Adrenal gland (tissue), 12 donors: ENCODE results near the gene TFF2. TPM values are rescaled to one million over a fixed set of nuclear protein-coding genes. Genes with fewer than 3 reads are reported as not detected.

Experiments
- DNase-seq, 7 donors: peaks; one replicate each; pipeline ENCODE4 v3.0.0-alpha.2; 2019 to 2020
- H3K27ac ChIP-seq, 5 donors: fragments of 200-600 bp; sonication (generic) in 4 of 5; 1 replicate in 3 of 5; 2 replicates in 2 of 5; pipeline versions ENCODE4 v1.5.1 to v1.8.0; 2016 to 2020; ENCODE audit warnings: mild to moderate bottlenecking in 1 of 5
- H3K27me3 ChIP-seq: fragments of 200-600 bp; 2 replicates; pipeline ENCODE4 v1.8.0; 2021
- H3K36me3 ChIP-seq, 2 donors: fragments of 200-600 bp; replicated peaks in 1 of 2; 1 replicate in 1 of 2; 2 replicates in 1 of 2; pipeline versions ENCODE4 v1.5.1 to v1.8.0; 2018 to 2022
- H3K4me1 ChIP-seq, 2 donors: fragments of 200-600 bp; replicated peaks in 1 of 2; 1 replicate in 1 of 2; 2 replicates in 1 of 2; pipeline versions ENCODE4 v1.5.1 to v1.8.0; 2018 to 2021
- H3K4me3 ChIP-seq, 4 donors: fragments of 200-600 bp; sonication (generic) in 3 of 4; one replicate each; pipeline ENCODE4 v1.5.1; 2016 to 2018
- H3K9me3 ChIP-seq, 3 donors: fragments of 200-600 bp; sonication (generic) in 1 of 3; replicated peaks in 1 of 3; 1 replicate in 2 of 3; 2 replicates in 1 of 3; pipeline versions ENCODE4 v1.5.1 to v1.8.0; 2016 to 2021
- CTCF ChIP-seq, 6 experiments: fragments of 450-650 bp in 4 of 6; fragments of 200-600 bp in 2 of 6; sonication (generic) in 1 of 6; IDR thresholded peaks; 1 replicate in 5 of 6; 2 replicates in 1 of 6; pipeline versions ENCODE4 v1.5.1 to v1.8.0; 2016 to 2021; ENCODE audit warnings: antibody characterized with exemption in 6 of 6, mild to moderate bottlenecking in 2 of 6, moderate library complexity in 1 of 6
- POLR2A ChIP-seq, 2 donors: fragments of 450-650 bp; IDR thresholded peaks; one replicate each; pipeline ENCODE4 v1.6.1; 2017; ENCODE audit warnings: antibody characterized with exemption in 2 of 2, mild to moderate bottlenecking in 2 of 2, moderate library complexity in 1 of 2
- WGBS, 4 donors: extraction: QIAGEN DNeasy Blood & Tissue Kit in 2 of 4; methylation state at CpG; one replicate each; pipeline versions ENCODE4 v1.1.5 to v1.1.7; 2013 to 2017; 5-methylcytosine and 5-hydroxymethylcytosine counted together
- intact Hi-C, 2 donors: fragments of 100-400 bp; cut with DNase I; formaldehyde crosslinking; loops; one replicate each; pipeline versions ENCODE4 v1.14.1 to v1.15.0; 2022 to 2023
- polyA plus RNA-seq, 3 donors: library from polyadenylated mRNA; stranded (reverse); fragments of 200-250 nt in 2 of 3; fragments of 350-450 nt in 1 of 3; fragmentation: Illumina TruSeq in 1 of 3; extraction: RNeasy Lipid Tissue Mini Kit (QIAGEN cat#74804) in 1 of 3; gene quantifications; one replicate each; pipeline ENCODE4 v1.2.3, GENCODE V29; 2013 to 2014
- total RNA-seq, 9 donors: library from RNA; depleted of rRNA in 4 of 9; stranded (reverse); fragments of >200 nt in 4 of 9; fragments of 120-200 nt in 1 of 9; fragmentation: NEBNext Ultra II Directional in 1 of 9; extraction: Animal tissue kit (Norgen Biotek cat#: 25700) in 1 of 9; gene quantifications; one replicate each; pipeline versions ENCODE4 v1.1.0 to v1.2.4, GENCODE V29; 2013 to 2023
- donor health status: healthy with polysubstance abuse.
- donor health status: Bipolar disorder and iron deficiency.
- donor health status: DM: yes; HTN: yes; CAD: no.
- donor health status: DM: no; HTN: no; CAD: no.
- donor health status: DM: no; HTN: no; CAD: no.
- donor health status: DM: yes; HTN: yes; CAD: no.

TFF2 gene
- total and polyA plus RNA-seq, 12 donors, result 0.17 to 0.39 TPM; not detected in 10

- H3K4me3 ChIP-seq, result no peak overlapping the region
- no peaks in the 10 kb centered on the region for H3K9me3 ChIP-seq
- no peaks in the 10 kb centered on the region for H3K27me3 ChIP-seq
- no peak for DNase-seq
- no peaks in the 10 kb centered on the region for H3K4me1 ChIP-seq
- H3K36me3 ChIP-seq, result no peaks in the 10 kb centered on the region
- intact Hi-C loops, result no loop called here
- WGBS, 4 donors, result 72 to 79% (median 76%) methylated on average over 11 of the region's 11 CpGs
- no peak for TF ChIP-seq POLR2A (IDR thresholded peaks at IDR 0.05)
- no peak for TF ChIP-seq CTCF (IDR thresholded peaks at IDR 0.05)
- no peak overlapping the region for H3K27ac ChIP-seq
Measured at GRCh38 chr21:42351626-42352440, 1.0 kb upstream of the TFF2 start.

GRCh38 chr21:42350318-42350910, 380 bp downstream of the TFF2 start:
- Histone ChIP-seq H3K36me3 (no peaks in the 10 kb centered on the region), H3K27ac (no peak overlapping the region), H3K27me3 (no peaks in the 10 kb centered on the region), H3K4me1 (no peaks in the 10 kb centered on the region), H3K9me3 (no peaks in the 10 kb centered on the region), H3K4me3 (no peak overlapping the region)
- TF ChIP-seq CTCF (IDR thresholded peaks at IDR 0.05), result no peak
- no peak for TF ChIP-seq POLR2A (IDR thresholded peaks at IDR 0.05)
- DNase-seq, result peak in 1 of 7 donors; percentile 11
- intact Hi-C loops, result no loop called here
- WGBS, 4 donors, result 73 to 82% (median 74%) methylated on average over 9 to 11 of the region's 11 CpGs

- Histone ChIP-seq H3K4me3 (no peak overlapping the region), H3K4me1 (no peaks in the 10 kb centered on the region), H3K36me3 (no peaks in the 10 kb centered on the region), H3K27me3 (no peaks in the 10 kb centered on the region), H3K27ac (no peak overlapping the region), H3K9me3 (no peaks in the 10 kb centered on the region)
- no peak for TF ChIP-seq CTCF (IDR thresholded peaks at IDR 0.05)
- no peak for TF ChIP-seq POLR2A (IDR thresholded peaks at IDR 0.05)
- DNase-seq, result peak in 1 of 7 donors; percentile 6
- WGBS, 4 donors, result 72 to 86% (median 83%) methylated on average over 9 to 14 of the region's 14 CpGs
- intact Hi-C loops, result no loop called here
Measured at GRCh38 chr21:42349420-42350317, 1.1 kb downstream of the TFF2 start.

GRCh38 chr21:42348762-42349161, 2.0 kb downstream of the TFF2 start:
- TF ChIP-seq CTCF (IDR thresholded peaks at IDR 0.05) (no peak), POLR2A (IDR thresholded peaks at IDR 0.05) (no peak)
- intact Hi-C loops, result no loop called here
- 92 to 100% (median 94%) methylated on average over 2 of the region's 2 CpGs for WGBS, 4 donors

More at GRCh38 chr21:42348762-42349161, 2.0 kb downstream of the TFF2 start:
- no peaks in the 10 kb centered on the region for H3K36me3 ChIP-seq
- H3K27me3 ChIP-seq, result no peaks in the 10 kb centered on the region
- no peak overlapping the region for H3K27ac ChIP-seq
- no peak for DNase-seq
- no peaks in the 10 kb centered on the region for H3K4me1 ChIP-seq
- no peak overlapping the region for H3K4me3 ChIP-seq
- H3K9me3 ChIP-seq, result no peaks in the 10 kb centered on the region
